ELR (cell line): ENCODE results near the gene SRBD1.

Experiments used
- DNase-seq: peaks from one replicate; pipeline ENCODE4 v3.0.0-alpha.2; 2015; ENCODE audit warnings: low read depth

SRBD1 gene

GRCh38 chr2:45636008-45636407 lies 24.9 kb upstream of the SRBD1 start:
- no peak for DNase-seq

GRCh38 chr2:45634223-45634622 lies 23.2 kb upstream of the SRBD1 start:
- no peak for DNase-seq

DNA sequence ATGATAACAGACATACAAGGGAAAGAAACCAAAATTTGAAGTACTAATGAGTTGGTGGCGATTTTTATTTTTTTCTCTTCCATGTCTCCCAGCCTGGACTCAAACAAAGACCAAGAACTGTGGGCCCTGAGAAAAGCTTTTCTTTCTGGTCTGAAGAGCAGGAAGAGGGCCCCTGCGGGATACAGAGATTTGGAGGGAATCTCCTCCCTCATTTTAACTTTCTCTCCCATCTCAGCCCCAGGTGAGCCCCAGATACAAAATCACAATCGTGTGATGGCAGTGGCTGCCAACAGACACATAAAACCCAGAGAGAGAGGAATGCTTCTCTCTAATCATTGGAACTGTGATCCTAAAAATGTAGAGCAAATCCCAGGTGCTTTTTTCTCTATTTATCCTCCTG lies 20.9 kb upstream of the SRBD1 start:
- no peak for DNase-seq

DNA sequence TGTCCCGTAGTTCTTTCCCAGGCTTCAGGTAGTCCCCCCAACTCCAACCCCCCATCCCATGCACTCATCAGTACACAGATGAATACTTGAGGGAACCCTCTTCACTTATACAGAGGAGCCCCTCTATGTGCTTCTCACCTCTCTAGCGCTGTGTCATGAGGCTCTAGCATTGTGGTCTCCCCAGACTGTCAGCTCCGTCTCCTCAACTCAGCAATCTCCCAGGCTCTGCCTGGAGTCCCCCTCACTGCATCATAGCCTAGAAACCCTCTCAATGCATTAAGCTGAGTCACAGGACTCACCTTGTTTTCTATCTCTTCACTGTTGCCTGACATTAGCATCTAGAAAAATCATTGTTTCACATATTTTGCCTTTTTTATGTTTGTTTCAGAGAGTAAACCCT lies 20.3 kb upstream of the SRBD1 start:
- DNase-seq, result no peak

DNA sequence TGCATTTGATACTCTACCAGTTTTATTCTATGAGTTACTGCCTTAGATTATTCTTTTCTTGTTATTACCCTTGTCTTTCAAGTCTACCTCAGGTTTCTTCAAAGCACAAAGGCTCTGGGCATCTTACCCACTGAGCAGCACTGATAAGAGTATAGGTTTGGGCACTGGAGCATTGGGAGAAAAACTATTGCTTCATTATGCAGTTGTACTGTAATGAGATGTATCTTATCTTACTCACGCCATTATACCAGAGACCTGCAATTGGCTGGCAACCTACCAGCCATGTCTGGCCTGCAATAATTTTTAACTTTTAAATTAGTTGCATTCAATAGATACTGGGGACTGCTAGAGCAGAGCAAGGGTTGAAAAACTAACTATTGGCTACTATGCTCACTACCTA lies 18.9 kb upstream of the SRBD1 start:
- DNase-seq, result no peak

GRCh38 chr2:45627911-45628310 lies 16.8 kb upstream of the SRBD1 start:
- peak; percentile 59 for DNase-seq

DNA sequence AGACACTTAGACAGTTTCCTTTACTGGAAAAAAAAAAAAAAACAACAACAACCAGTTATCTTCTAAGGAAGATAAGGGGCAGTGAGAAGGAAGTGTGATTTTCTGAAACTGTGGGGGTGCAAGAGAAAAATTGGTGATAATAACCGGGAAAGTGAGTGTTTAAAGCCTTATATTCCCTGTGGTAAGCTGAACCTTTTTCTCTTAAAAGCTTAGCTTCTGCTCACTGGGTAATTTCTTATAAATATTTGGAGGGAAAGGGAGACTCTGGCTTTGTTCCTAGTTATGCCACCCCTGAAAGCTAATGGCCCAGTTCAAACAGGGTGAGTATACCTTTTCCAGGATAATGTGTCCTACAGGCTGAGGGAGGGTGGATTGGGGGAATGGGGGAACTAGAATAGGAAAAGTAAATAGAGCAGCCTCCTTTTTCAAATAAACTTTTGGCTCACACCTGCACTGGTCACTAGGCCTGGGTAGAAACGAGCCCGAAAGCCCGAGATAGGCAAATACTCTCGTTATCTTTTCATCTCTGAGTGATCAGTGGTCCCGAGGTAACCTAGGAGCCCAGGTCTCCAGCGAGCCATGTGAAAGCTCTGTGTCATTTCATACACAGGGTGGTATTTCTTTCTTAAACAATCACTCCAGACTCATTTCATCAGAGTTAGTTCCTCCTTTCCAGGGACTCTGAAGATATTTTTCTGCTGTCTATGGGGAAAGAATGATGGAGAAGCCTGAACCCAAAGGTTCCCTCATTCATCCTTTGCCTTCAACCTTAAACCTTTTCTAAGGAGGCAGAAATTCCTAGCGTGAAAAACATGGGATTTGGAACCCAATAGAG lies 15.5 kb upstream of the SRBD1 start:
- no peak for DNase-seq

GRCh38 chr2:45625824-45626223 lies 14.8 kb upstream of the SRBD1 start:
- DNase-seq, result no peak

DNA sequence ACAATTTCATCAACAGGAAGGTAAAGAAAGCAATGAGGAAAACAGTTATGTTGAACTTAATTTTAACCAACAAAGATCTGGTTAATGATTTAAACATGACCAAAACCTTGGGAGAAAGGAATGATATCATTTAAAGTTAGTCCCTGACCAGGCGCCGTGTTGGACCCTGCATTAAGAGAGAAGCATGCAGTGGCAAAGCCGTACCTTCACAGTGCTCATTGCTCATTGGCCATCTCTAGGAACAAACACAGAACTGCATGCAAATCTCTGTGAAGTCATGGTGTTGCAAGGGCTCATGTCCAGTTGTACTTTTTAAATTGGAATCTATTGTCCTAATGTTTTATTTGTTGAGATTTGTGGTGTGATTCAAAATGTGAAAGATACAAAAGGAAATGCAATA lies 12.0 kb upstream of the SRBD1 start:
- no peak for DNase-seq

DNA sequence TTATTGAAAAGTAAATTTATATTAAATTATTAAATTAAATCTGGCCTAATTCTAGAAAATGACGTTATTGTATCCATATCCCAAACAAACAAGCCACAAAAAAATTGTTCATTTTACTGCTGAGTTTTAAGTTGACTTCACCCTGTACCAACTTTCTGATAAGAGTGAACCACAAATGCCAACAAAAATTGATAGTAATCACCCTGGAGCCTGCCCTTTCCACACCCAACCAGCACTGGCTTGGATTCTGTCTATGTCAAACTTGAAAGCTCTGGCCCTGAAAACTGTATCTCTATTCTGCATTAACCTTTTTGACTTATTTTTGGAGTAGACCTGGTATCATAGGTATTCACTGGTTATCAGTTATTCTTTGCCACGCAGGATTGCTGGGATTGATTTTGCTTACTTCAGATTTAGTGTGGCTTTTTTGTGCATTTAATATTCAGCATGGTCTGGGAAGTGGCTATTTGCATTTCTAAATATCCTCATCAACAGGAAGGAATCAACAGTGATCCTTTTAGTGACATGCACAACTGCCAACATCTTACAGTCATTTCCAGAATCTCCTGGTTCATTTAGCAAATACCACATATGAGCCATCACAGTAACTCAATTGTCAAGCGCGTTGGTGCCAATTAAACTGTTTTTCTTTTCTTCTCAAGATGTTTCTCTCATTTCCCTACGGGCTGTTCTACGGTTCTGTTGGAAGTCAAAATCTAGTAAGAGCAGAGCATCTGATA lies 11.4 kb upstream of the SRBD1 start:
- no peak for DNase-seq

DNA sequence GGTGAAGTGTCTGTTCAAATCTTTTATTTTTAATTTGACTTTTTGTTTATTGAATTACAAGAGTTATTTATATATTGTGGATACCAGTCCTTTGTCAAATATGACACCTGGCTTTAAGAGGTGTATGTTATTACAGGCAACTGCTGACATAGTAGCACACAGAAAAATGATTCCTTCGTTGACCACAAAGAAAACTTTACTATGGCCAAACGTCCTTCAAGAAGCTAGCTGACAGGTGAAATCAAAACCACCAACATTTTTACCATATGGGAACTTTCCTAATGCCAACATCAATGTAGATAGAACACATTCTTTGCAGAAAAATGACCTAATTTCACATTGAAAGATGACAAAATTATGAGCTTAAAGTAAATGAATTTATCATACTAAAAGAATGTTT lies 6.4 kb upstream of the SRBD1 start:
- no peak for DNase-seq

DNA sequence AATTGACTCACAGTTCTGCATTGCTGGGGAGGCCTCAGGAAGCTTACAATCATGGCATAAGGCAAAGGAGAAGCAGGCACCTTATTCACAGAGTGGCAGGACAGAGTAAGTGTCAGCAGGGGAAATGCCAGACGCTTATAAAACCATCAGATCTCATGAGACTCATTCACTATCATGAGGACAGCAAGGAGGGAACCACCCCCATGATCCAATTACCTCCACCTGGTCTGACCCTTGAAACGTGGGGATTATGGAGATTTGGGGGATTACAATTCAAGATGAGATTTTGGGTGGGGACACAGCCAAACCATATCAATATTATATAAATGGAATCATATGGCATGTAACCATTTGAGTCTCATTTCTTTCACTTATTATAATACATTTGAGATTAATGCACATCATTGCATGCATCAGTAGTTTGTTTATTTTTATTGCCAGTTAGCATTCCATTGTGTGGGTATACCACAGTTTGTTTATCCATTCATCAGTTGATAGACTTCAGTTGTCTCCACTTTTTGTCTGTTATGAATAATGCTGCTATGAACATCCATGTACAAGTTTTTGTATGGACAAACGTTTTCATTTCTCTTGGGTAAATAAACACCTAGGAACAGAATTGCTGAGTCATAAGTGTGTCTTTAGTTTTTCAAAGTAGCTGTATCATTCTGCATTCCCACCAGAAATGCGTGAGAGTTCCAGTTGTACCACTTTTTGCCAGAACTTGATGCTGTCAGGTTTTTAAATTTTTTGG lies 5.8 kb upstream of the SRBD1 start:
- DNase-seq, result peak; percentile 62

GRCh38 chr2:45614871-45615415 lies 3.9 kb upstream of the SRBD1 start:
- DNase-seq, result no peak

DNA sequence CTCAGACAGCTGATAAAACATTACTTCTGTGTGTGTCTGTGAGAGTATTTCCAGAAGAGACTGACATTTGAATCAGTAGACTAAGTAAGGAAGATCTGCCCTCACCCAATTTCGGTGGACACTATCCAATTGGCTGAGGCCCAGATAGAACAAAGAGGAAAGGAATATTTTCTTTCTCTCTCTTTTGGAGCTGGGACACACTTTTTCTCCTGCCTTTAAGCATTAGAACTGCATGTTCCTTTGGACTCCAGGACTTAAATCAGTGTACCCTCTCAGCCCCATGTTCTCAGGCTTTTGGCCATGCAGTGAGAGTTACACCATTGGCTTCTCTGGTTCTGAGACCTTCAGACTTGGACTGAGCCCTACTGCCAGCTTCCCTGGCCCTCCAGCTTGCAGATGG lies 3.3 kb upstream of the SRBD1 start:
- no peak for DNase-seq

DNA sequence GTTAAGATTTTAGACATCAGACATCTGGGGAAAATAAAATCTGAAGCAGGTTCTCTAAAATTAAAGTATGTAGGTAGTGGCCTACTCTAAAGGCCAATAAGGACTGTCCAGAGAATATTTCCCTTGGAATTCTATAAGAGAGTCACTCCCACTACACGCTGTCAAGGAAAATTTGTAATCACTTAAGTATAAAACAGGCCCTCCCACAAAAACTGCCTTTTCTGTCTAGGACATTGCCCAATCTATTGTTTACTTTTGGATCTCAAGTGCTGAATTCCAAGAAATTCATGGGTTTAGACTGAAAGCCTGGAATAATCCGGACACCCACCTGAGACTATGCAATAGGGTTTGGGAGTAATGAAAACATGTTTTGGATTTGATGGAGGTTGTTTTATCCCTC lies 1.7 kb upstream of the SRBD1 start:
- no peak for DNase-seq

GRCh38 chr2:45612285-45612684 lies 1.2 kb upstream of the SRBD1 start:
- no peak for DNase-seq

GRCh38 chr2:45610281-45611019 lies 617 bp downstream of the SRBD1 start:
- DNase-seq, result peak; percentile 78

DNA sequence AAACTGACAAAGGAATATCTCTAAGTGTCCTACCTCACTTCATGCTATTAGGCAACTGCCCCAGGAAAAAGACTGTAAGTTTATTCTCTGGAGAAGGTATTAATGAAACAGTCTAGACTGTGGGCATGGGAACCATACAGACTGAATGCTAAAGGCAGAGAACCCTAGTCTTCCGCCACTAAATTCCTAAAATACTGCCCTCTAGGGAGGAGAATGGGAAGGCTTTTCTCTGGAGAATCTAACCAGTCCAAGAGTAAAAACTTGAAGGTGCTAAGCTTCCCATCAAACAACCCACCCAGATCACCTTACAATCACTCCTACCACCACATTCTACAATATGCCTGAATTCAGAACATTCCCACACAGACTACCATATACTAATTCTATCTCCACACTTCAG lies 3.4 kb downstream of the SRBD1 start:
- peak; percentile 60 for DNase-seq

- DNase-seq, result no peak
Observed at GRCh38 chr2:45606796-45607195, 4.3 kb downstream of the SRBD1 start.

DNA sequence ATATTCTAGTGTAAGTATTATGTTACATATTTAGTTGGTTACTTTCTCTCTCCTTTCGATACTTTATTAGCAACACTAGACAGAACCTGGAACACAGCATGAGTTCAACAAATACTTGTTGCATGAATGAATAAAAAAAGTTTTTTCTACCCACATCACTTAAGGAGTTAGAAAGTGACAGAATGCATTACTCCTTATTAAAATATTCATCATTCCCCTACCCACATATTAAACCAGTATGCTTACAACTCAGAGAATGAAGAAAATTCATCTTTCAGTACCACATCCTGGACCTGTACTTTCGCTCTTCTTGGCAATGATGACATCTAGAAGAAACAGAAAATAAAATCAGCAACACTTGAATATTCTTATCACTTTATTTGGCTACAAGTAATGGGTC lies 6.0 kb downstream of the SRBD1 start:
- no peak for DNase-seq

DNA sequence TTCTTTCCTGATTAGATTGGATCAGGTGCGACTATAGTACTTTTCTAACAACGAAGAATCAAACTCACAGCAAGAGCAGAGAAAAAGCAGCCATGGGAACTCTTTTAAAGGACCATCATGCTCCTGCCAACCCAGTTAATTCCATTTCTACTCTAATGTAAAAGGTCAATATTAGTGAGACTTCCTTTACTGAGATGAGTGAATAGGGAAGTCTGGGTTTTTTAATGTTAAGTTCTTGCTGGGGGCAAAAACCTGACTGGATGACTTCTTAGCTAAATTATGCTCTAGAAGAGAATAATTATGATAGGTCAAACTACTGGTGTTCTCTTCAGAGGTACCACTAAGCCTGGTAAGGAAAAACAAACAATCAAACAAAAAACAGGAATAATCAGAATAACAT lies 8.4 kb downstream of the SRBD1 start:
- no peak for DNase-seq

DNA sequence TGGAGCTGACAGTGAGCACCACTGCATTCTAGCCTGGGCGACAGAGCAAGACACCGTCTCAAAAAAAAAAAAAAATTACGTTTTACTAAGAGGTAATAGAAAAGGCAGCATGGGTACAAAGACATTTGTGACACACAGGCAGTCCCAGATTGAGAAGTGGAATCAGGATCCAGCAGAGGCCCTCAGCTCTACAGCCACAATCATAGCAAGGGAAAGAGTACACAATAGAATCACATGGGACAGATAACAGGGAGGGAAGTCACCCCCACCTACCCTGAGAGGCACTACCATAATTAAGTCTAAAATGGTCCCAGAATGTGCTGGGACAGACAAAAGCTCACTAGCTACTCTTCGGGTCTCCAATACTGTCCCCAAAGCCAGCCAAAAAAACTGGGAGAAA lies 12.5 kb downstream of the SRBD1 start:
- no peak for DNase-seq
